Heart right ventricle (tissue), 16 donors: ENCODE measurements around the gene PRKAG2. TPM values are rescaled to one million over a fixed set of nuclear protein-coding genes. Genes with fewer than 3 reads are reported as not detected.

ENCODE experiments used
- ATAC-seq, 8 donors: fragments of 200-7000 bp; cut with Tn5 transposase; one replicate each; pipeline ENCODE4 v1.9.1; 2020; ENCODE audit warnings: mild to moderate bottlenecking in 8 of 8, moderate library complexity in 8 of 8, moderate number of reproducible peaks in 1 of 8
- DNase-seq, 2 donors: peaks; one replicate each; pipeline ENCODE4 v3.0.0-alpha.2; 2020
- H3K27ac ChIP-seq, 10 donors: fragments of 200-600 bp; sonication (generic) in 2 of 10; one replicate each; pipeline versions ENCODE4 v1.5.0 to v1.8.0; 2020 to 2022; ENCODE audit warnings: mild to moderate bottlenecking in 3 of 10
- H3K27me3 ChIP-seq, 7 donors: fragments of 200-600 bp; one replicate each; pipeline ENCODE4 v1.8.0; 2021 to 2022; ENCODE audit warnings: mild to moderate bottlenecking in 2 of 7
- H3K36me3 ChIP-seq, 9 donors: fragments of 200-600 bp; sonication (generic) in 1 of 9; one replicate each; pipeline versions ENCODE4 v1.5.0 to v1.8.0; 2020 to 2022; ENCODE audit warnings: mild to moderate bottlenecking in 2 of 9
- H3K4me1 ChIP-seq, 9 donors: fragments of 200-600 bp; sonication (generic) in 1 of 9; one replicate each; pipeline versions ENCODE4 v1.5.0 to v1.8.0; 2020 to 2022; ENCODE audit warnings: mild to moderate bottlenecking in 4 of 9
- H3K4me3 ChIP-seq, 10 donors: fragments of 200-600 bp; sonication (generic) in 2 of 10; one replicate each; pipeline versions ENCODE4 v1.5.0 to v1.8.0; 2020 to 2022; ENCODE audit warnings: mild to moderate bottlenecking in 7 of 10, moderate library complexity in 2 of 10
- H3K9me3 ChIP-seq, 11 donors: fragments of 200-600 bp in 10 of 11; sonication (generic) in 2 of 11; one replicate each; pipeline versions ENCODE4 v1.5.0 to v1.8.0; 2013 to 2022; ENCODE audit warnings: mild to moderate bottlenecking in 2 of 11, control low read depth in 1 of 11, moderate library complexity in 1 of 11
- WGBS, 2 donors: extraction: QIAGEN DNeasy Blood & Tissue Kit; methylation state at CpG; one replicate each; pipeline ENCODE4 v1.1.7; 2013; ENCODE audit warnings: inconsistent platforms in 1 of 2; 5-methylcytosine and 5-hydroxymethylcytosine counted together
- intact Hi-C, 10 donors: fragments of 100-400 bp; cut with DNase I; formaldehyde crosslinking; loops; one replicate each; pipeline versions ENCODE4 v1.11.1 to v1.14.2; 2022
- polyA plus RNA-seq, 2 donors: library from polyadenylated mRNA; stranded (reverse); fragments of 200-250 nt; gene quantifications; one replicate each; pipeline ENCODE4 v1.2.3, GENCODE V29; 2013
- total RNA-seq, 10 donors: library from RNA; stranded (reverse); fragmentation: NEBNext Ultra II Directional in 3 of 10; extraction: Animal tissue kit (Norgen Biotek cat#: 25700) in 3 of 10; gene quantifications; one replicate each; pipeline versions ENCODE4 v1.2.1 to v1.2.4, GENCODE V29; 2021 to 2023
- TF ChIP-seq, protein P1 (sequence below), 9 donors: fragments of 200-600 bp; sonication (generic) in 2 of 9; IDR thresholded peaks; one replicate each; pipeline versions ENCODE4 v1.5.0 to v1.8.0; 2021 to 2022; ENCODE audit warnings: antibody characterized with exemption in 9 of 9, mild to moderate bottlenecking in 5 of 9, moderate library complexity in 1 of 9
- donor health status: Arrhythmogenic right ventricular cardiomyopathy.
- donor health status: ischemic (EF 13 %, LVEDD 7.1; RV severe dilation, severe dysfunction).
- donor health status: healthy with polysubstance abuse.
- donor health status: DM: no; HTN: yes; CAD: no.
- donor health status: DM: no; HTN: no; CAD: no.
- donor health status: ischemic (EF 25% LVEDD 6.9; RV normal size, moderate dysfunction).
- donor health status: ischemic (EF 25% LVEDD 5.7; RV mildly dilated, moderate dysfunction).
- donor health status: healthy.
- donor health status: DM: yes; HTN: yes; CAD: no.
- donor health status: Ischemic cardiomyopathy.
- donor health status: ischemic (EF 35%, LVEDD 5.7; RV mildly dilated, moderate dysfunction).
- donor health status: nonischemic (EF 11% LVEDD 7.7; RV severe dilation, severe dysfunction).
- donor health status: DM: yes; HTN: yes; CAD: no.
- donor health status: PGD.
- donor health status: ischemic (EF 29% LVEDD 5.4; RV normal size, mild dysfunction).
- donor health status: nonischemic (EF 23%, LVEDD 6.1; RV moderate dilation, normal function).

The PRKAG2 gene
- total and polyA plus RNA-seq, 12 donors = 52.4 to 156 (median 114) TPM

DNA sequence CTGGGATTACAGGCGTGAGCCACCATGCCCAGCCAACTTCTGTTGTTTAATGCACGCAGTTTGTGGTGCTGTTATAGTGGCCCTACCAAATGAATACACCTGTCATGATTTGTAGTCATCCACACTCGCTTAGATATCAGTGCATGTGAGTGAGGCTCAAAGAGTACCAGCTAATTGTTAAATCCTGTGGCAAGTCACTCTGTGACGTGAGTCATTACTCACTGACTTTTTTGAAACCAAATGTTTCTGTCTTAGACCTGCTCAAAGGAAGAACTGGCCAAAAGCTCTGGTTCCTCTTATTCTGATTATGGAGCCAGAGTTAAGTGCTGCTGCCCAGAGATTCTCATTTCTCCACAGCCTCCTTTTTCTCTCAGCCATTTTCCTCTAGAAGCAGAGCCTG, 109.4 kb downstream of the PRKAG2 start:
- WGBS, 2 donors = 95 to 96% methylated on average over 4 of the region's 4 CpGs
- TF ChIP-seq, protein P1, sequence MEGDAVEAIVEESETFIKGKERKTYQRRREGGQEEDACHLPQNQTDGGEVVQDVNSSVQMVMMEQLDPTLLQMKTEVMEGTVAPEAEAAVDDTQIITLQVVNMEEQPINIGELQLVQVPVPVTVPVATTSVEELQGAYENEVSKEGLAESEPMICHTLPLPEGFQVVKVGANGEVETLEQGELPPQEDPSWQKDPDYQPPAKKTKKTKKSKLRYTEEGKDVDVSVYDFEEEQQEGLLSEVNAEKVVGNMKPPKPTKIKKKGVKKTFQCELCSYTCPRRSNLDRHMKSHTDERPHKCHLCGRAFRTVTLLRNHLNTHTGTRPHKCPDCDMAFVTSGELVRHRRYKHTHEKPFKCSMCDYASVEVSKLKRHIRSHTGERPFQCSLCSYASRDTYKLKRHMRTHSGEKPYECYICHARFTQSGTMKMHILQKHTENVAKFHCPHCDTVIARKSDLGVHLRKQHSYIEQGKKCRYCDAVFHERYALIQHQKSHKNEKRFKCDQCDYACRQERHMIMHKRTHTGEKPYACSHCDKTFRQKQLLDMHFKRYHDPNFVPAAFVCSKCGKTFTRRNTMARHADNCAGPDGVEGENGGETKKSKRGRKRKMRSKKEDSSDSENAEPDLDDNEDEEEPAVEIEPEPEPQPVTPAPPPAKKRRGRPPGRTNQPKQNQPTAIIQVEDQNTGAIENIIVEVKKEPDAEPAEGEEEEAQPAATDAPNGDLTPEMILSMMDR (IDR thresholded peaks at IDR 0.05) = no peak
- DNase-seq = no peak
- Histone ChIP-seq H3K9me3 (peaks cover 0 to 3% (median 0%) of the 10 kb centered on the region in 11 donors), H3K27me3 (no peaks in the 10 kb centered on the region), H3K4me1 (peaks cover 0 to 8% (median 0%) of the 10 kb centered on the region in 9 donors), H3K36me3 (no peaks in the 10 kb centered on the region), H3K27ac (no peak overlapping the region), H3K4me3 (no peak overlapping the region)
- intact Hi-C loops = loop anchor here in 1 of 10 donors (10.0 kb wide), 1 partner anchor 203 kb away; no protein-coding TSS in a partner anchor
- no peak for ATAC-seq

DNA sequence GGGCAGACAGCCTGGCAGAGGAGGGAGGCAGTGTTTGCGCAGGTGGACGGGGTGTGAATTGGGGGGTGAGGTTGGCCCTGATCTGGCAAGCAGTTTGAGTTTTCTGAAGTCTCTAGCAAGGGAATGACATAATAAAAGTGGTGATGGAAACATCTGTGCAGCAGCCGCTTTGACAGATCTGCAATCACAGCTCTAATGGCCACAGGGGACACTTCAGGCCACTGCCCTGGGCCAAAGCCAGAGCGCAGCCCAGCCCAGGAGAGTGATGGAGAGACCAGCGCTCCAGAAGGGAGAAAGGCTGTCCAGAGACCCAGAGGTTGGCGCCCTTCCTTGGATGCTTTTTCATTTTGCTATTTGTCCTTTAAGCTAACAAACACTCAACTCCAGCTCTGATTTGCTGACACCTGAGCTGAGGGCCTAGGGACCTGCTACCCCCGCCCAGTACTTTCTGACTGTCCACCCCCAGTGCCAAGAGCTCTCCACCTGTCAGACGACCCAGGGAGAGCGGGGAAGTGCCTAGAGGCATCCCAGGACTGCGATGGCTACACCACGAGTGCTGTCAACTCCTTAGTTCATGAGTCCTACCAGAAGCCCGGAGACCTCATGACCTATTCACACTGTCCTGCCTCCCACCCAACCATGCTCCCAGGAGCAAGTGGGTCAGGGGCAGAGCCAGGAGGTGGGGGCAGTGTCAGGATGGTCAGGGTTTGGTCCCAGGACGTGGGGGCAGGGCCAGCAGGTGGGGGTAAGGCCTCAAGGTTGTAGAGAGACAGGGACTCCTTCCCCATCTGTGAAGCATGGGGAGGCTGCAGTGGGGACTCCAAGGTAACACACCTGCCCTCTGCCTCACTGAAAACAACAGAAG, 112.6 kb downstream of the PRKAG2 start:
- DNase-seq = no peak
- H3K4me1 ChIP-seq = peaks cover 0 to 8% (median 0%) of the 10 kb centered on the region in 9 donors
- TF ChIP-seq, protein P1 (IDR thresholded peaks at IDR 0.05) = no peak
- no peak overlapping the region for H3K4me3 ChIP-seq
- intact Hi-C loops = loop anchor here in 3 of 10 donors (5.0 to 10.0 kb wide), 3 partner anchors 192 to 397 kb away; no protein-coding TSS in a partner anchor
- no peaks in the 10 kb centered on the region for H3K36me3 ChIP-seq
- WGBS, 2 donors = 77 to 79% methylated on average over 13 of the region's 13 CpGs
- no peaks in the 10 kb centered on the region for H3K27me3 ChIP-seq
- peaks cover 0 to 3% (median 0%) of the 10 kb centered on the region in 11 donors for H3K9me3 ChIP-seq
- ATAC-seq = no peak
- no peak overlapping the region for H3K27ac ChIP-seq

DNA sequence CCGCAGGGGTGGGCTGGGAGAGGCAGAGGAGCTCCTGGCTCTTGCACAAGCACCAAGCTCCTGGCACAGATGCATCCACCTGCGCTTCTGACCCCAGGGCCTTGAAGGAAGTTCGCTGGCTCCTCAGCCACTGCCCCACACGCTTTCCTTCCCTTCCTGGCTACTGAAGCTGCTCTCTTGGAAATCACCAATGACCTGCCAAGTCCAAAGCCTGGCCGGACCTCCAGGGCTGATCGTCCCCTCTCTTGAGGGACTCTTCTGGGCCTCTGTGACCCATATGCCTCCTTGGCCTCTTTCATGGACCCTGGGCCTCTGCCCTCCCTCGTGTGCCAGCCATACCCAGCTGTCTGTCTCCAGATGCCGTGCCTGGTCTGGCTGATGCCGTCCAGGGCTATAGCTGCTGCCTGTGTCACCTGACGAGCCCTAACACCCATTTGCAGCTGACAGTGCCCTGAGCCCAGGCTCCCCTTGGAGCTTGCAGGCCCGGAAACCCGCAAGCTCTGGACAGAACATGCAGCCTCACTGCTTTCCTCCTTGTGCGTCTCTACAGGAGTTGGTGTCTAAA, 113.4 kb downstream of the PRKAG2 start:
- TF ChIP-seq, protein P1 (IDR thresholded peaks at IDR 0.05) = no peak
- Histone ChIP-seq H3K36me3 (no peaks in the 10 kb centered on the region), H3K27me3 (no peaks in the 10 kb centered on the region), H3K27ac (no peak overlapping the region), H3K4me1 (peaks cover 0 to 9% (median 0%) of the 10 kb centered on the region in 9 donors), H3K9me3 (peaks cover 0 to 3% (median 0%) of the 10 kb centered on the region in 11 donors), H3K4me3 (no peak overlapping the region)
- DNase-seq (no peak), ATAC-seq (no peak)
- intact Hi-C loops = loop anchor here in 3 of 10 donors (5.0 to 10.0 kb wide), 3 partner anchors 191 to 396 kb away; no protein-coding TSS in a partner anchor
- 81 to 84% methylated on average over 13 of the region's 13 CpGs for WGBS, 2 donors

DNA sequence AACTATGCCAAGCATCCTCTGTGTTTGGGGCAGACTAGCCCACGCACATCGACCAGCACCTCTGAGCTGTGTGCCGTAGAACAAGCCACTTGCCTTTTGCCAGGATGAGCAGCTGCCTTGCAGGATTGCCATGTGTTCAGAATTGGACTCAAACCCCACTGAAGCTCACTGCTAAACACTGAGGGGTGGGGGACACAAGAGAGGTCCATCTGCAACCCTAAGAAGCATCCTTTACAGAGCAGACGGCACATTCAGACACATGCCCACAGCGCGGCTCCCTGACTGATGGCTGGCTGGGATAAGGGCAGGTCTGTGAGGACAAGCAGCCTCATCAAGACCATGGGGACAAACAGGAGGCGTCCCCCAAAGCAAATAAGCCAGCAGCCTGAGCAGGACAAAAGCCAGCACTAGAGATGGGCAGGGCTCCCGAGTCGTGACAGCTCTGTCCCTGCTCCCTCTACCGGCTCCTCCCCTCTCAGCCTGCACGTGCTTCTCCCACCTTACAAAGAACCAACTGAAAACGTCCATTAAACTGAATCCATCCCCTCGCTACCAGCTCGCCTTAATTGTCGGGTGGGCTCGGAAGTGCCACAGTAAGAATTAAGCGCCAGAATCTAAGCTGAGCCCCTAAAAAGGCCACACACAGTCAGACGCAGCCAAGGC, 114.2 kb downstream of the PRKAG2 start:
- no peak overlapping the region for H3K27ac ChIP-seq
- 77 to 79% methylated on average over 18 of the region's 18 CpGs for WGBS, 2 donors
- H3K4me1 ChIP-seq = peaks cover 0 to 14% (median 0%) of the 10 kb centered on the region in 9 donors
- DNase-seq (no peak), ATAC-seq (no peak)
- peaks cover 0 to 3% (median 0%) of the 10 kb centered on the region in 11 donors for H3K9me3 ChIP-seq
- TF ChIP-seq, protein P1 (IDR thresholded peaks at IDR 0.05) = no peak
- H3K4me3 ChIP-seq = no peak overlapping the region
- H3K36me3 ChIP-seq = no peaks in the 10 kb centered on the region
- no peaks in the 10 kb centered on the region for H3K27me3 ChIP-seq
- intact Hi-C loops = loop anchor here in 3 of 10 donors (5.0 to 10.0 kb wide), 3 partner anchors 190 to 395 kb away; no protein-coding TSS in a partner anchor
